Naive thymus-derived CD8-positive, alpha-beta T cell (primary cell): ENCODE measurements around the gene AGAP1. TPM values are rescaled to one million over a fixed set of nuclear protein-coding genes. Genes with fewer than 3 reads are reported as not detected.
"Not testable (repeated sequence)": the region's sequence is repeated elsewhere in the genome, so short reads cannot be mapped to it uniquely, and the experiment has no call there.

Experiments used
- ATAC-seq, 2 donors: fragments of 150-1000 bp; cut with Tn5 transposase in 1 of 2; sonication (Bioruptor Pico), chemical (Tn5 transposase) in 1 of 2; 1 replicate in 1 of 2; 2 replicates in 1 of 2; pipeline ENCODE4 v1.10.0; 2021; ENCODE audit warnings: mild to moderate bottlenecking in 2 of 2, moderate library complexity in 2 of 2
- POLR2A ChIA-PET: fragments of 350-600 bp; sonication (Branson Sonifier 250); formaldehyde crosslinking; loops from one replicate; lab custom pipeline; 2021; ENCODE audit warnings: antibody characterized with exemption; lab: Charles Lee
- DNase-seq, 10 donors: peaks; one replicate each; pipeline versions ENCODE4 v3.0.0 to v3.0.0-alpha.2; 2020 to 2022
- H3K27ac Mint-ChIP-seq, 10 donors: one replicate each; pipeline ENCODE4 v1.8.0; 2020 to 2022; ENCODE audit warnings: mild to moderate bottlenecking in 10 of 10, mixed read lengths in 10 of 10, moderate library complexity in 4 of 10, inconsistent platforms in 1 of 10
- H3K27me3 Mint-ChIP-seq, 5 donors: one replicate each; pipeline ENCODE4 v1.8.0; 2021 to 2022; ENCODE audit warnings: mixed read lengths in 5 of 5
- H3K36me3 Mint-ChIP-seq, 3 donors: one replicate each; pipeline ENCODE4 v1.8.0; 2020 to 2022; ENCODE audit warnings: mixed read lengths in 3 of 3, mild to moderate bottlenecking in 2 of 3, inconsistent platforms in 1 of 3
- H3K4me1 Mint-ChIP-seq, 4 donors: one replicate each; pipeline ENCODE4 v1.8.0; 2021 to 2022; ENCODE audit warnings: mixed read lengths in 4 of 4
- H3K4me3 Mint-ChIP-seq, 10 donors: one replicate each; pipeline ENCODE4 v1.8.0; 2020 to 2022; ENCODE audit warnings: mild to moderate bottlenecking in 10 of 10, mixed read lengths in 10 of 10, moderate library complexity in 6 of 10, inconsistent platforms in 1 of 10
- H3K9me3 Mint-ChIP-seq, 9 donors: one replicate each; pipeline ENCODE4 v1.8.0; 2020 to 2022; ENCODE audit warnings: mixed read lengths in 9 of 9, mild to moderate bottlenecking in 3 of 9, inconsistent platforms in 1 of 9, moderate library complexity in 1 of 9
- polyA plus RNA-seq, 3 donors: library from polyadenylated mRNA; unstranded; fragments of 300-500 nt; fragmentation: Illumina TruSeq; gene quantifications; one replicate each; pipeline ENCODE4 v1.2.3, GENCODE V29; 2021
- total RNA-seq, 8 experiments: library from RNA in 2 of 8; stranded (reverse) in 2 of 8; gene quantifications; one replicate each; pipeline ENCODE4 v1.2.3 and lab custom pipeline; 2021 to 2026

Gene AGAP1
- total and polyA plus RNA-seq, 5 experiments from 2014 or later = 0.03 to 0.52 (median 0.29) TPM; not detected in 1

DNA sequence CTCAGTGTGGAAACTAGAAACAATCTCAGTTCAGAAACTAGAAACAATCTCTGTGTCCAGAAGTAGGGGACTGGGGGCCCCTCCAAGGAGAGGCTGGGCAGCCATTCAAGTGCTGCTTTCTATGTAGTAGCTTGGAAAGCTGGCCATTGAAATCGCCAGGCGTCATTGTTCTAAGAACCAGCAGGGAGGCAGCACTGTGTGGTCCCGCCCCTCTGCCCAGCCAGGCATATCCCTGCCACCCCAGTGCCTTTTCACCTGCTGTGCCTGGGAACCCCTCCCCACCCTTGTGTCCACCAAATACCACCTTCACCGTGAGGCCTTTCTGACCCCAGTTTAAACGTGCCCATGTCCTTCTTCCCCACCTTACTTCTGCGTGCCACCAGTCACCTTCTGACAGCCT lies 452.7 kb downstream of the AGAP1 start:
- H3K27me3 Mint-ChIP-seq = peaks cover 10 to 39% (median 25%) of the 10 kb centered on the region in 5 donors
- H3K27ac Mint-ChIP-seq = no peak overlapping the region
- no peak overlapping the region for H3K4me3 Mint-ChIP-seq
- no peaks in the 10 kb centered on the region for H3K36me3 Mint-ChIP-seq
- no peak for DNase-seq
- POLR2A ChIA-PET = no interaction called here
- H3K4me1 Mint-ChIP-seq = peaks cover 0 to 9% (median 3%) of the 10 kb centered on the region in 4 donors
- ATAC-seq = no peak
- no peaks in the 10 kb centered on the region for H3K9me3 Mint-ChIP-seq

DNA sequence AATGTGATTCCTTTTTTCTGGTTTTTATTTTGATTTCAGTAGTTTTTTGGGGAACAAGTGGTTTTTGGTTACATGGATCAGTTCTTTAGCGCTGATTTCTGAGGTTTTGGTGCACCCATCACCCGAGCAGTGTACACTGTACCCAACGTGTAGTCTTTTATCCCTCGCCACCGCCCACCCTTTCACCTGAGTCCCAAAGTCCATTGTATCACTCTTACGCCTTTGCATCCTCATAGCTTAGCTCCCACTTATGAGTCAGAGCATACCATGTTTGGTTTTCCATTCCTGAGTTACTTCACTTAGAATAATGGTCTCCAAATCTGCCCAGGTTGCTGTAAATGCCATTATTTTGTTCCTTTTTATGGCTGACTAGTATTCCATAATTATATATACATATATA lies 453.2 kb downstream of the AGAP1 start:
- ATAC-seq, H3K36me3 Mint-ChIP-seq, DNase-seq, H3K9me3 Mint-ChIP-seq, POLR2A ChIA-PET, H3K27ac Mint-ChIP-seq, H3K4me3 Mint-ChIP-seq: not testable (repeated sequence)
- Mint-ChIP-seq H3K27me3 (peaks cover 10 to 37% (median 22%) of the 10 kb centered on the region in 5 donors), H3K4me1 (peaks cover 0 to 12% (median 5%) of the 10 kb centered on the region in 4 donors)

DNA sequence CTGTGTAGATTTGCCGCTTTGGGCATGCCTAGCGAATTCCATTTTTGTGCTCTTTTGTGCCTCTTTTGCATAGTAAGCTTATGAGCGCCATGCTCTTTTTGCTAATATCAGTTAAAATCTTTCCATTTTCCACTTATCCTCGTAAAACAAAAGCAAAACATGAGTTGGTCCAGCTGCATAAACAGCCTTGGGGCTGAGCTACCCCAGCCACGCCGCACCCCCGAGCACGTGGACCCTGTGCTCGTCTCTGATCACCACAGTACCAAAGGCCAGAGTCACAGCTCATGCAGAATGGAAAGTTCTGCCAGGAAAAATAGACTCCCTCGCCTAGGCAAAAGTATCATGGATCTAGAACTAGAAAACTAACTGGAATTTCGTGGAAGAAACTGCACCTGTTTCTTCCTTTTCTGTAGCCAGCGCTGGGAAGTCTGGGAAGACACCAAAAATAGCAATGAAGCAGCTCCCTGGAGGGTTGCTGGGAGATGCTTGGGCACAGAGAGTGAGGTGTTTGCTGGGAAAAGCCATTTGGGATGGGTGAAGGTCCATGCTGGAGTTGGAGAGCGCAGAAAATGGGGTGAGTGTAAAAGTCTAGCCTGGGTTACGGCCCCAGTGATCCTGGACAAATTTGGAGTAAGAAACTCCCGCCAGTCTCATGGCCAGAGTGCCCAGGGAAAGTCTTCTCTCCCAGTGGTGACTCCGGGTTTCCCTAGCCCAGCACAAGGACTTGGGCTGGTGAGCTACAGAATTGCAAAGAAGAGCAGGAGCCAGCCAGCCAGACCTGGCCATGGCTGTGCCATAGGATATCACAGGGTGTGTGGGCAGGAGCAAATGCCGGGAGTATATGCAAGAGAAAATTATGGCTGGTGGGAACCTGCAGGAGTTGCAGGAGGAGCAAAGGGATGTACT lies 456.0 kb downstream of the AGAP1 start:
- Mint-ChIP-seq H3K36me3 (no peaks in the 10 kb centered on the region), H3K4me3 (no peak overlapping the region), H3K27me3 (peaks cover 10 to 51% (median 28%) of the 10 kb centered on the region in 5 donors), H3K4me1 (peaks cover 0 to 12% (median 6%) of the 10 kb centered on the region in 4 donors), H3K9me3 (no peaks in the 10 kb centered on the region), H3K27ac (peak overlapping the region in 1 of 10 donors; percentile 32)
- POLR2A ChIA-PET = no interaction called here
- ATAC-seq (no peak), DNase-seq (no peak)

GRCh38 chr2:235950473-235950809 lies 456.6 kb downstream of the AGAP1 start:
- ATAC-seq (no peak), DNase-seq (no peak)
- POLR2A ChIA-PET = no interaction called here
- Mint-ChIP-seq H3K27me3 (peaks cover 10 to 56% (median 29%) of the 10 kb centered on the region in 5 donors), H3K36me3 (no peaks in the 10 kb centered on the region), H3K4me1 (peaks cover 0 to 12% (median 6%) of the 10 kb centered on the region in 4 donors), H3K27ac (no peak overlapping the region), H3K4me3 (no peak overlapping the region), H3K9me3 (no peaks in the 10 kb centered on the region)

- Mint-ChIP-seq H3K4me1 (peaks cover 0 to 11% (median 4%) of the 10 kb centered on the region in 4 donors), H3K27ac (peak overlapping the region in 1 of 10 donors; percentile 37), H3K36me3 (no peaks in the 10 kb centered on the region), H3K9me3 (peaks cover 0 to 2% (median 0%) of the 10 kb centered on the region in 9 donors), H3K4me3 (peak overlapping the region in 1 of 10 donors; percentile 15), H3K27me3 (peaks cover 10 to 63% (median 32%) of the 10 kb centered on the region in 5 donors)
- DNase-seq (no peak), ATAC-seq (peak in 1 of 2 donors; percentile 6)
- POLR2A ChIA-PET = no interaction called here
Observed at GRCh38 chr2:235951493-235951892, 457.6 kb downstream of the AGAP1 start.

DNA sequence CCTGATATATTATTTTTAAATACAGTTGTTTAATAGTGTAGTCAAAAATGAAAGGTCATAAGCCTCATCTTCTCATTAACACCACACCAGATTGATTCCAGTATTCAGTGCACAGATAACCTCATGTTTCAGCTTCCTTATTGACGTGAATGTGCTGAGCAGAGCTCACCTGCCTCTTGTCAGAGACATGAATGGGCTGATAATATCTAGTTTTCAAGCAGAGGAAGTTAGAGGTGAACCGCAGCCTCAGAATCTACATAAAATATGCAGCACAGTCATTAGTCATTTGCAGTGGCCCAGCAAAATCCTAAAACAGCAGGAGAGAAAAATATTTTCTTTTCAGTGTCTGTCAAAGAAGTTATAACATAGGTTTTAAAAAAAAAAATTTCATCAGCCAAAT lies 458.1 kb downstream of the AGAP1 start:
- POLR2A ChIA-PET = no interaction called here
- Mint-ChIP-seq H3K4me1 (peaks cover 0 to 11% (median 4%) of the 10 kb centered on the region in 4 donors), H3K9me3 (peaks cover 0 to 2% (median 0%) of the 10 kb centered on the region in 9 donors), H3K27me3 (peaks cover 12 to 62% (median 31%) of the 10 kb centered on the region in 5 donors), H3K27ac (no peak overlapping the region), H3K36me3 (no peaks in the 10 kb centered on the region), H3K4me3 (no peak overlapping the region)
- ATAC-seq (peak; percentile 59 to 86), DNase-seq (peak in 2 of 10 donors; percentile 8 to 38)

- POLR2A ChIA-PET = no interaction called here
- peak overlapping the region in 1 of 10 donors; percentile 3 for H3K27ac Mint-ChIP-seq
- H3K36me3 Mint-ChIP-seq = no peaks in the 10 kb centered on the region
- peaks cover 0 to 2% (median 0%) of the 10 kb centered on the region in 9 donors for H3K9me3 Mint-ChIP-seq
- DNase-seq (no peak), ATAC-seq (no peak)
- peaks cover 12 to 61% (median 32%) of the 10 kb centered on the region in 5 donors for H3K27me3 Mint-ChIP-seq
- H3K4me1 Mint-ChIP-seq = peaks cover 0 to 11% (median 4%) of the 10 kb centered on the region in 4 donors
- no peak overlapping the region for H3K4me3 Mint-ChIP-seq
Observed at GRCh38 chr2:235952714-235953113, 458.9 kb downstream of the AGAP1 start.

GRCh38 chr2:235954281-235954680 lies 460.4 kb downstream of the AGAP1 start:
- no peak overlapping the region for H3K4me3 Mint-ChIP-seq
- peaks cover 0 to 2% (median 0%) of the 10 kb centered on the region in 9 donors for H3K9me3 Mint-ChIP-seq
- no peak overlapping the region for H3K27ac Mint-ChIP-seq
- DNase-seq (no peak), ATAC-seq (no peak)
- peaks cover 8 to 49% (median 27%) of the 10 kb centered on the region in 5 donors for H3K27me3 Mint-ChIP-seq
- POLR2A ChIA-PET = no interaction called here
- peaks cover 0 to 11% (median 4%) of the 10 kb centered on the region in 4 donors for H3K4me1 Mint-ChIP-seq
- peaks cover 0 to 2% (median 0%) of the 10 kb centered on the region in 3 donors for H3K36me3 Mint-ChIP-seq

DNA sequence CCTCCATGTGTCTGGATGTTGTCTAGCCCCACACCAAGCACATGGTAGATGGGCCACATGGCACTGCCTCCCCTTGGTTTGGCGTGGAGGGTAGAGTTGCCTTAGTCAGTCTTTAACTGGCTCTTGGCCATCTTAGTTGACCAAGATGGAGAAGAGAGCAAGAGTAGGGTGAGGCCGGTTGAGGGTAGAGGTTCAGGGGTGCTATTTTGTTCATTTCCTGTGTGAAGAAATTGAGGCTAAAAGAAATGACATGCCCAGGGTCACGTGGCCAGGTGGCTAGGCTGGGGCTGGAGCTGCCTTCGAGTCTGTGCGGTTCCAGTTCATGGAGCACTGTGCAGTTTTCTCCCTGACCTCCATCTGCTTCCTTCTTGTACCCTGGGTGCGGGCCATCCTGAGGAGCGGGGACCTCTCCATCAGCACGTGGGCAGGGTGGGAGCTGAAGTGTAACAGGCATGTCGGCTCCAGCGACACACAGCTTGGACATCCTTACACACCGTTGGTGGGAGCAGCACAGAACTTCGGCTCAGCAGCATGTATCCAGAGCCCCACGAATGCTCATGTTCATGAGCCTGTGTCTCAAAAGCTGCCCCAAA lies 461.1 kb downstream of the AGAP1 start:
- Mint-ChIP-seq H3K27ac (peak overlapping the region in 1 of 10 donors; percentile 41), H3K36me3 (peaks cover 0 to 2% (median 0%) of the 10 kb centered on the region in 3 donors)

GRCh38 chr2:235955664-235956063 lies 461.8 kb downstream of the AGAP1 start:
- no peak overlapping the region for H3K4me3 Mint-ChIP-seq
- peaks cover 0 to 11% (median 4%) of the 10 kb centered on the region in 4 donors for H3K4me1 Mint-ChIP-seq
- ATAC-seq (no peak), DNase-seq (no peak)
- H3K9me3 Mint-ChIP-seq = peaks cover 0 to 4% (median 0%) of the 10 kb centered on the region in 9 donors
- H3K27ac Mint-ChIP-seq = no peak overlapping the region
- POLR2A ChIA-PET = no interaction called here
- peaks cover 0 to 2% (median 0%) of the 10 kb centered on the region in 3 donors for H3K36me3 Mint-ChIP-seq
- peaks cover 4 to 36% (median 21%) of the 10 kb centered on the region in 5 donors for H3K27me3 Mint-ChIP-seq

More for the DNA sequence above, 461.1 kb downstream of the AGAP1 start:
- Mint-ChIP-seq H3K4me1 (peaks cover 0 to 11% (median 4%) of the 10 kb centered on the region in 4 donors), H3K9me3 (peaks cover 0 to 2% (median 0%) of the 10 kb centered on the region in 9 donors), H3K4me3 (no peak overlapping the region), H3K27me3 (peaks cover 6 to 42% (median 20%) of the 10 kb centered on the region in 5 donors)
- DNase-seq = no peak
- POLR2A ChIA-PET = no interaction called here
- no peak for ATAC-seq

GRCh38 chr2:235956281-235956970 lies 462.6 kb downstream of the AGAP1 start:
- Mint-ChIP-seq H3K27me3 (peaks cover 2 to 38% (median 27%) of the 10 kb centered on the region in 5 donors), H3K36me3 (peaks cover 0 to 2% (median 0%) of the 10 kb centered on the region in 3 donors), H3K4me1 (peaks cover 0 to 7% (median 2%) of the 10 kb centered on the region in 4 donors), H3K27ac (no peak overlapping the region), H3K4me3 (no peak overlapping the region), H3K9me3 (peaks cover 0 to 4% (median 0%) of the 10 kb centered on the region in 9 donors)
- ATAC-seq = no peak
- DNase-seq = no peak
- POLR2A ChIA-PET = no interaction called here

GRCh38 chr2:235957251-235957650 lies 463.4 kb downstream of the AGAP1 start:
- no peak for DNase-seq
- Mint-ChIP-seq H3K27ac (no peak overlapping the region), H3K27me3 (peaks cover 2 to 44% (median 35%) of the 10 kb centered on the region in 5 donors), H3K4me1 (no peaks in the 10 kb centered on the region), H3K36me3 (peaks cover 0 to 2% (median 0%) of the 10 kb centered on the region in 3 donors), H3K4me3 (no peak overlapping the region), H3K9me3 (peaks cover 0 to 4% (median 0%) of the 10 kb centered on the region in 9 donors)
- POLR2A ChIA-PET = no interaction called here
- ATAC-seq = no peak
